HCT116 (cell line): Measurements from ENCODE around the gene BAIAP2L2.

Experiments
- CEBPB ChIP-seq: IDR thresholded peaks from 2 replicates; pipeline ENCODE4 v1.6.1; 2012; ENCODE audit warnings: low read depth
- CTCF ChIP-seq, 3 experiments: fragments of 200-600 bp in 1 of 3; sonication (generic) in 1 of 3; IDR thresholded peaks in 2 of 3; conservative IDR thresholded peaks in 1 of 3; 2 replicates each; pipeline ENCODE4 v1.5.1; 2012 to 2017; ENCODE audit warnings: low read depth in 2 of 3, low read length in 2 of 3, antibody characterized with exemption in 1 of 3, borderline replicate concordance in 1 of 3, control low read depth in 1 of 3, mild to moderate bottlenecking in 1 of 3, mixed read lengths in 1 of 3, mixed run types in 1 of 3, moderate library complexity in 1 of 3; ENCODE audit not compliant: insufficient read depth in 1 of 3
- EGR1 ChIP-seq: IDR thresholded peaks from 2 replicates; pipeline ENCODE4 v1.6.1; 2012; ENCODE audit warnings: low read depth
- EZH2phosphoT487 ChIP-seq: fragments of 200-600 bp; IDR thresholded peaks from 2 replicates; pipeline ENCODE4 v1.6.1; 2018; ENCODE audit warnings: antibody characterized with exemption, borderline replicate concordance
- POLR2AphosphoS5 ChIP-seq: IDR thresholded peaks from 2 replicates; pipeline ENCODE4 v1.6.1; 2011; ENCODE audit warnings: mild to moderate bottlenecking, low read depth, low read length, moderate library complexity
- SRF ChIP-seq: IDR thresholded peaks from 2 replicates; pipeline ENCODE4 v1.6.1; 2012; ENCODE audit warnings: low read depth
- YY1 ChIP-seq: IDR thresholded peaks from 2 replicates; pipeline ENCODE4 v1.6.1; 2011; ENCODE audit warnings: low read length, low read depth, moderate library complexity, mild to moderate bottlenecking; ENCODE audit not compliant: insufficient replicate concordance; ENCODE audit errors: extremely low read depth
- TF ChIP-seq, protein P1 (sequence below): IDR thresholded peaks from 2 replicates; pipeline ENCODE4 v1.6.1; 2012
- TF ChIP-seq, protein P2 (sequence below): IDR thresholded peaks from 2 replicates; pipeline ENCODE4 v1.6.1; 2012; ENCODE audit warnings: low read depth

DNA sequence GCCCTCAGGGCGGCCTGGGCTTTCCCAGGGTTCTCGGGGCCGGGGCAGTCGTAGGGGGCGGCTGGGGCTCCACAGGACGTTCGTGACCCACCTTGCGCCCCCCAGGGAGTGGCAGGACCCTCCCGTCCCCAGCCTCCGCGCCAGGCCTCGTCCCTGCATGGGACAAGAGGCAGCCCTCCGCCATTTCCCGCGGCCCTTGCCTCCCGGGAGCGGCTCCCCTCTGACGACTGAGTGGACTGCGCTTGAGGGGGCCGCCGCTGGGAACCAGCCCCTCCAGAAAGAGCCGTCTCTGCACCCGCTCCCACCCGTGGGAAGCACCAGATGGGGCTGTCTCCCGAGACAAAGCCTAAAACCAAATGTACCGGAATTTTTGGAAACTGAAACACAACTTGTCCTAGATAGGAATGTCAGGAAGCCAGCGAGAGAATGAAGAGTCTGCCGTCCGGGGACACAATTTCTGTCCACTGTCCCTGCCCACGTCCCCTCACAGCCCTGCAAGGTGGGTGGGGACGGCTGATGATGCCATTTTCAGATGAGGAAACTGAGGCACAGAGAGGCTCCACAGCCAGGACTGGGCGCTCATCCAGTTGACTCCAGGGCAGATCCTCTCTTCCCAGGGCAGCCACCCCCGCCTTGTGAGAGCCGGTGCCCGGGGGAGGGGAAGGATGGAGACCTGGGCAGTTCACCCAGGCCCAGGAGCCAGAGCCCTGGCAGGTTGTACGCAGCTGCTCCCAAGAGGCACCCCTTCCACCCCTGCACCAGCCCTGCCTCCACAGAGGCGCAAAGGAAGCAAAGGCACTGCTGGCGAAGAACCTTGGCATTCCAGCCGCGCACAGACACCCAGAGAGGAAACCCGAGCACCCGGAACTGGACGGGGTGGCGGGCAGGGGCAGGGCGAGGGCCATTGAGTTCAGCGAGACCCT is 71.3 kb downstream of the BAIAP2L2 start:
- no peak for TF ChIP-seq EGR1
- TF ChIP-seq, protein P1, sequence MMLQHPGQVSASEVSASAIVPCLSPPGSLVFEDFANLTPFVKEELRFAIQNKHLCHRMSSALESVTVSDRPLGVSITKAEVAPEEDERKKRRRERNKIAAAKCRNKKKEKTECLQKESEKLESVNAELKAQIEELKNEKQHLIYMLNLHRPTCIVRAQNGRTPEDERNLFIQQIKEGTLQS: no peak
- no peak for TF ChIP-seq EZH2phosphoT487
- TF ChIP-seq POLR2AphosphoS5: no peak
- no peak for TF ChIP-seq CTCF (IDR thresholded peaks at IDR 0.05 in 2 of 3, conservative IDR thresholded peaks at IDR 0.05 in 1 of 3; ENCODE audit: borderline replicate concordance in 1 of 3, insufficient read depth in 1 of 3, low read depth in 2 of 3, low read length in 2 of 3)
- TF ChIP-seq, protein P2, sequence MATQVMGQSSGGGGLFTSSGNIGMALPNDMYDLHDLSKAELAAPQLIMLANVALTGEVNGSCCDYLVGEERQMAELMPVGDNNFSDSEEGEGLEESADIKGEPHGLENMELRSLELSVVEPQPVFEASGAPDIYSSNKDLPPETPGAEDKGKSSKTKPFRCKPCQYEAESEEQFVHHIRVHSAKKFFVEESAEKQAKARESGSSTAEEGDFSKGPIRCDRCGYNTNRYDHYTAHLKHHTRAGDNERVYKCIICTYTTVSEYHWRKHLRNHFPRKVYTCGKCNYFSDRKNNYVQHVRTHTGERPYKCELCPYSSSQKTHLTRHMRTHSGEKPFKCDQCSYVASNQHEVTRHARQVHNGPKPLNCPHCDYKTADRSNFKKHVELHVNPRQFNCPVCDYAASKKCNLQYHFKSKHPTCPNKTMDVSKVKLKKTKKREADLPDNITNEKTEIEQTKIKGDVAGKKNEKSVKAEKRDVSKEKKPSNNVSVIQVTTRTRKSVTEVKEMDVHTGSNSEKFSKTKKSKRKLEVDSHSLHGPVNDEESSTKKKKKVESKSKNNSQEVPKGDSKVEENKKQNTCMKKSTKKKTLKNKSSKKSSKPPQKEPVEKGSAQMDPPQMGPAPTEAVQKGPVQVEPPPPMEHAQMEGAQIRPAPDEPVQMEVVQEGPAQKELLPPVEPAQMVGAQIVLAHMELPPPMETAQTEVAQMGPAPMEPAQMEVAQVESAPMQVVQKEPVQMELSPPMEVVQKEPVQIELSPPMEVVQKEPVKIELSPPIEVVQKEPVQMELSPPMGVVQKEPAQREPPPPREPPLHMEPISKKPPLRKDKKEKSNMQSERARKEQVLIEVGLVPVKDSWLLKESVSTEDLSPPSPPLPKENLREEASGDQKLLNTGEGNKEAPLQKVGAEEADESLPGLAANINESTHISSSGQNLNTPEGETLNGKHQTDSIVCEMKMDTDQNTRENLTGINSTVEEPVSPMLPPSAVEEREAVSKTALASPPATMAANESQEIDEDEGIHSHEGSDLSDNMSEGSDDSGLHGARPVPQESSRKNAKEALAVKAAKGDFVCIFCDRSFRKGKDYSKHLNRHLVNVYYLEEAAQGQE: no peak
- TF ChIP-seq YY1: no peak
- TF ChIP-seq CEBPB: no peak
- no peak for TF ChIP-seq SRF
